GM18909 (cell line): ENCODE data around the gene COX14.
A peak's percentile ranks its signal among the peaks of the same experiment; 100 is the strongest.
"Not testable (repeated sequence)": the region's sequence is repeated elsewhere in the genome, so short reads cannot be mapped to it uniquely, and the experiment has no call there.

Experiments
- ATAC-seq: cut with Tn5 transposase; IDR thresholded peaks from one replicate; pipeline ENCODE4 v1.9.1; 2021; ENCODE audit warnings: mild to moderate bottlenecking; ENCODE audit not compliant: unreplicated experiment, poor library complexity

COX14 gene

DNA sequence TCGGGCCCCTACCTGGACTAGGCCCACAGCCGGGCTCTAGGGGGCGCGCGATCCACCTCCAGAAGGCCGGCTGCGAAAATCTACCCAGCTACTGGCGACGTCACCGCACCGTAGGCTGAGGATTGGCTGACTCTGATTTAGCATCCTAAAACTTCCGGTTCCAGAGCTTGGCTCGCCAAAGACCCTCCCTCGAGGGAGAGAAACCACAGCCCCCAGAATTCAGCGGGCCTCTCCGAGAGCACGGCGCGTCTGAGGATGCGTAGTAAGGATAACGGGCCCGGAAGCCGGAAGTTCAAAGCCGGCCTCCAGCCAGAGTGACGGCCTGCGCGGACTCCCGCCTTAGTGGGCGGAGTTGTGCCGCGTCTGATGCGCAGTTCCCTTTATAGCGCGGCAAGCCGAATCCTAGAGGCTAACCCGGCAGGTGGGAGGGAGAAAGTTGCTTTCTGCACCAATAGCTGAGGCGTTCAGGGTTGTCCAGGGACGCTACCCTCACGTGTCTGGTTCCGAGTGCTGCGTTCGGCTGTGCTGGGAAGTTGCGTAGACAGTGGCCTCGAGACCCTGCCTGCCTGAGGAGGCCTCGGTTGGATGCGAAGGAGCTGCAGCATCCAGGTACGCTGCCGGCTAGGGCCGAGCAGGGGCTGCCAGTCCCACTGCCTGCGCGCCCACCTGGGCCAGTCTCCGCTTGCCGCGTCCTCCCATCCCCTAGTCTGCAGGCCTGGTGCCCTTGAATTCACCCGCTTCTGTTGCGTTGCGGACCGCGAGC, at the start of gene COX14:
Gene COX14, plus strand, starts transcription at position 544 of the 763 bp plus-strand sequence. CDS start 7,808 bp downstream, outside the sequence.
- peak; percentile 81 for ATAC-seq

DNA sequence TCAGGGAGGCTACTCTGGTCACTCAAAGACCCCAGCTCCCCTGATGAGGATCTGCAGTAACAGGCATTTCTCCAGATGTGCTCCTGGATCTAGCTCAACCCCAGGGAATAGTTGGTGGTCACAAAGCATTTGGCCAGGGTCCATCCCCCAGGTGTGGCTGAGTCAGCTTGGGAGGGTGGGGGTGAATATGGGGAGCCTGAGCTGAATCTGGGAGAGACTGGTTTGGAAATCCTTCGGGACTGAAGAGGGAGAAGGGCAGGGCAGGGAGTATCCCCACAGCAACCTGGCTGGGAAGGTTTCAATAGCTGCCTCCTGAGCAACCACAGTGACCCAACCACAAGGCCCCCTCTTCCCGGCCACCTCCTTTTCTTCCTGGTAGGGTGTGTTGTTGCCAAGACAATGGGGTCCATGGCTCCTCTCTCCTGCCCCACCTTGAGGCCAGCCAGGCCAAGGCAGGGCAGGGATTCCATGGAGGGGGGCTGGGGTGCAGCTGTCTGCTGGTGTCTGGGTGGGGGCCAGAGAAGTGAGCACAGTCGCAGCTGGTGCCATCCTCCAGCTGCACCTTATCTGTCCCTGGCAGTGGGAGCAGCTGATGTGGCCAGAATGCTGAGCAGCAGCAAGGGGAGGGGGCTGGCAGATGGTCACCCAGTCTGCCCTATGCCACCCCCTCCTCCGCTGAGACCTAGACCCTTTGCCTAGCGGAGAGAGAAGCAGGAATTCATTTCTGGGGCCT, 49.1 kb upstream of the COX14 start:
- no peak for ATAC-seq

DNA sequence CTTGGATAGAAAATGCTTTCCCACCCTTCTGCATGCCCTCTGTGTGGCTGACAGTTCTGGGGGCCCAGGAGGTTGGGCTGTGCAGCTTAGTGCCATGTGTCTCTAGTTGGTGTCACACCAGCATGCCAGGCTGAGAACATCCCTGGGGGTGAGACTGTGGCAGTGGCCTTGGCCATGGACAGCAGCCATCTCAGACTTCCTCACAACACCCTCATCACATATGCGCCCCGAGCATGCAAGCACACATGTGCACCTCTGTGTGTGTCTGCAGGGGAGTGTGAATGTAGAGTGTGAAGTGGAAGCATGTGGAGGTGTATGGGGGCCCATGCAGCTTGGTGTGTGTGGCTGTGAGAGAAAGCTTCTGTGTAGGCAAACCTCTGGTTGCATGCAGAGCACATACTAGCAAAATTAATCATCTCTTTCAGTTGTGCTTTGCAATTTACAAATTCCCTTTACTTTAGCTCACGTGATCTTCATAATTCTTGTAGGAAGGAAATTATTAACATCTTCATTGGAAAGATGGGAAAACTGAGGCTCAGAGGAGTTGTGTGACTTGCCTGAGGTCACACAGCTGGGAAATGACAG, 46.2 kb upstream of the COX14 start:
- ATAC-seq: no peak

DNA sequence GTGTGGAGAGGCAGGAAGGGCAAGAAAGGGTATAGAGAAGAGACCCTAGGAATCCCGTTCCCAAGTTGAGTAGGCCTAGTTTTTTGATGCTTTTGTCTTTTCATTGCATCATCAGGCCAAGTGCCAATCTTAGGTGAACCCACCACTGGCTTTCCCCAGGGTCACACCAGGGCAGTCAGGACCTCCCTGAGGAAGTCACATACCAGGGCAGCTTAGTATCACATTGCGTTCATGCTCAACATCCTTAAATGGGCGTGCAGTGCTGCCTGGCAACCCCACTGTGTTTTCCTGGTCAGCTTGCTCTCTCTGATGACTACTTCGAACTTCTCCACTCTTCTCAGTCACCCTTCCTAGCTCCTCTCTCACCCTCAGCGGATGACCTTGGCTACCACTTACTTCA, 45.6 kb upstream of the COX14 start:
- no peak for ATAC-seq

DNA sequence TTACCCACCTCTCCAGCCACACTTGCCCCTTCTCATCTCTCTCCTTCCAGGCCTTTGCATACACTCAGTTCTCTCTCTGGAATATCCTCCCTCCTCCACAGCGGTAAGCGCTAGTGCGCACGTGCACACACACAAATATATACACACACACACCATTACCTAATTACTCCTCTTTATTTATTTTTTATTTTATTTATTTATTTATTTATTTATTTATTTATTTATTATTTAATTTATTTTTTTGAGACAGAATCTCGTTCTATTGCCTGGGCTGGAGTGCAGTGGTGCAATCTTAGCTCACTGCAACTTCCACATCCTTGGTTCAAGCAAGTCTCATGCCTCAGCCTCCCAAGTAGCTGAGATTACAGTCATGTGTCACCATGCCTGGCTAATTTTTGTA, 43.0 kb upstream of the COX14 start:
- no peak for ATAC-seq

DNA sequence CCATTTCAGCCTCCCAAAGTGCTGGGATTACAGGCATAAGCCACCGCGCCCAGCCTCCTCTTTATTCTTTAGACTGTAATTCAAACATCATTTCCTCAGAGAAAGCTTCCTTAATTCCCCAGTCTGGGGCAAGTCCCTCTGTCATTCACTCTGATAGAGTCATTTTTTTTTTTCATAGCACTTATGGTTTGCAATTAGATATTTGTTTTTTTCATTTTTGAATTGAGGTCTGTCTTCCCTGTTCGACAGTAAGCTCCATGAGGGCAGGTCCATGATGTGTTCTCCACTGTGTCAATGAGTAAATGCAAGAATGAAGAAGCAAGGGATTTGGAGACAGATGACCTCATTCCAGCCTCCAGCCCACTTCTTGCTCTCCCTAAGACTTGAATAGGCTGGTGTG, 42.5 kb upstream of the COX14 start:
- no peak for ATAC-seq

DNA sequence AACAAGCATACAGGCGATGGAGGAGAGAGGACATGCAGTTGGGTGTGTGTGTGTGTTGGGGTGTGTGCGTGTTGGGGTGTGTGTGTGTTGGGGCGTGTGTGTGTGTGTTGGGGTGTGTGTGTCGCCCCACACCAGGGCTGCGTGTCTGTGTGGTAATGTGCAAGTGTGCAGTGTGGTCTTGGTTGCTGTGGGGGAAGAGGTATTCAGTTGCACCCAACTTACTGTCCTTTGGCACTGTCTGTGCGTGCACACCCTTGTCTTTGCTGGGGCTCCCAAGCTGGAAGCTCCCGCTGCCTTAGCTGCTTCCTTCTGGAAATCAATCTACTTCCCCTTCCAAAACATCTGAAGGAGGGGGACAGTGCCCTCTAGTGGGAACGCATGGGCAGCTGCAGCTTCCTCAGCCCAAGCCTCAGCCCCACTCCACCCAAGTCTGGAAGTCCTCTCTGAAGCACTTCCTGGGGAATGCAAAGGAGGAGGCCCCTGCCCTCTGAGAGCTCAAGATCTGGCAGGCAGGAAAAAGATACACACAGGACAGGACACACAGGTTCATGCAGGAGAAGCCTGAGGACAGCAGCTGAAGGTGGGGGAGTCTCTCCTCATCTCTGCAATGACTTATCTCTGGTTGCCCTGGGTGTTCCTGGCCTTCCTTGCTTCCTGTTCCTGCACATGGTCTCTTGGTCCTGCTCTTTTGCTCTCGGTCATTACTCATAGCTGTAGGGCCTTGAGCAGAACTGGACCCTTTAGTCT, 41.5 kb upstream of the COX14 start:
- ATAC-seq: no peak

DNA sequence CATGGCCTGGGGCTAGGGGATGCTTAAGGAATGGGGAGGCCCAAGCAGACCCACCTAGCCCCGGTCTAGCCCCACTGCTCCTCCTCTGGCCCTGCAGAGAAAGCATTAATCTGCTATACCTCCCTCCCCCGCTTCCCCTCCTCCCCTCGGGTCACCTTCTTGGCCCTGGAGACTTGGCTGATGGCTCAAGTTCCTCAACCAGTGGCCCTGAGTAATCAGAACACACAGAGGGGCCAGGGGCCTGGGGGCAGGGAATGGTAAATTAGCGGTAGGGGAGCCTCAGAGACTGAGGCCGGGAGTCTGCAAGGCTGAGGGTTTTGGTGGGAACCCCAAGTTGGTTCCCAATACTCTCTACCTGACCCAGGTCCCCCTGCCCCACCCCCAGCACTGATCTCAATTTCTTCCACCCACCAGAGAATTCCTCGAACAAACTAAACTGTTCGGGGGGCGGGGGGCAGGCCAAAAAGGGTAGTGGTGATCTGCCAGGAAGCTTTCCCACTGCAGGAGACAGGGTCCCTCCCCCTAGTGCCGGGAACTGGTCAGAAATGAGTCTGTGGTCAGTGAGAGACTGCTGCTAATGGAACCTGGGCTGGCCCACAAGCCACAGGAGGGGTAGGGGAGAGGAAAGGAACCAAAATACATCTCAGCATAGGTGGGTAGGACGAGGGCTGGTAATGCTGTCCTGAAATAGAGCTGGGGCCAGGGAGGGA, 39.7 kb upstream of the COX14 start:
- ATAC-seq: no peak

DNA sequence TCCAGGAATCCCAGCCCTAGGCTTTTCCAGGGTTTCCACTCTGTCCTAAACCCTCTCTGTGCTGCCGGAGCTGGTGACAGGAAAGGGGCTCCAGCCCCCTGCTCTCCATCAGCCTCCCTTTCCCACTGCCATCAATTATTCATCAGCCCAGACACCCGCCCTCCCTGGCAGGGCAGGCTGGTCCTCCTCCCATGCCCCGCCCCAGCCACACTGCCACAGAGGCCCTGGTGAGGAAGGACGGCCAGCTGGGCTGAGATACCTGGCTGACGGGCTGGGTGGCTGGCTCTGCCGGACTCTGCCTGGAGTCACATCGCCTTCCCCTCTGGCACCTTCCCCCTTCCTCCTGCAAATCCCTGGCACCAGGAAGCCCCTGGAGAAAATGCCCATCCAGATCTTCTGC, 38.8 kb upstream of the COX14 start:
- no peak for ATAC-seq

DNA sequence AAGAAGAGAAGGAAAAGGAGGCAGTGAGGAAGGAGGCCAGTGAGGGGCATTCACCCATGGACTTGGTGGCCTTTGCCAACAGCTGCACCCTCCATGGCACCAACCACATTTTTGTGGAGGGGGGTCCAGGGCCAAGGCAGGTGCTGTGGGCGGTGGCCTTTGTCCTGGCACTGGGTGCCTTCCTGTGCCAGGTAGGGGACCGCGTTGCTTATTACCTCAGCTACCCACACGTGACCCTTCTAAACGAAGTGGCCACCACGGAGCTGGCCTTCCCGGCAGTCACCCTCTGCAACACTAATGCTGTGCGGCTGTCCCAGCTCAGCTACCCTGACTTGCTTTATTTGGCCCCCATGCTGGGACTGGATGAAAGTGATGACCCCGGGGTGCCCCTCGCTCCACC, 38.3 kb upstream of the COX14 start:
- no peak for ATAC-seq

DNA sequence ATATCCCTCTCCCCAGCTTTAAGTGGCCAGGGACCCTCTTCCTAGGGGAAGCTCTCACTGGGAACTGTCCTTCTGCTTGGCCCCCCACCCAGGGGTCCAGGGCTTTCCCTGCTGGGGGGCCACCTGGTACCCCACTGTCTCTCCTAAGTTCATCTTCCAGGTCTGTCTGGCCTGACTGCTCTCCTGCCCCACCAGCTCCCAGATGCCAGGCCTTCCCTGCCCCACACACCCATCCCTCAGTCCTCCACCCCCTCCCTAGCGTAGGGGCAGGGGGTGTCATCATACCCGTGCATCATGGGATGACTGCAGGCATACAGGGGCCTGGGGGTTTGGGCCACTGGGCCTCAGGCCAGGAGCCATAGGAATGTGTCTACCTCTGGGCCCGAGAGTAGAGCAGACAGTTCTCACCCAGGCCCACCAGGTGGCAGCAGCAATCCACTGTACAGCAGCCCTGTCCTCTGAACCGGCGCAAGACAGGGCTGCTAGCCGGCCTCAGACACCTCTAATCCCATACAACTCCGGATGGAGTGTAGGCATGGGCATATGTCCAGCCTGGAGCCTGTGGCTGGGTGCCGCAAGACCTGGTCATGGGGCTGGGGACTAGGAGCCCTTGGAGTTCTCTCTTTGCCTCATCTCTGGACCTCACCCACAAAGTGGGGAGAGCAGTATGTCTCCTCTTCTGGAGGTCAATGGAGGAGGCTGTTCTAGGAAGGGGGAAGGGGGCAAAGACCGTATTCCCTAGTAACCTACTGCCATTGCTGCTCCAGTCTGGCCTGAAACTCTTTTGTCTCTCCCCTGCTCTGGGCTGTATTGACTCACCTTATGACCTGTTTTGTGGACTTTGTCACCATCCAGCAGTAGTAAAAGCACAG, 36.9 kb upstream of the COX14 start:
- ATAC-seq: peak; percentile 85

DNA sequence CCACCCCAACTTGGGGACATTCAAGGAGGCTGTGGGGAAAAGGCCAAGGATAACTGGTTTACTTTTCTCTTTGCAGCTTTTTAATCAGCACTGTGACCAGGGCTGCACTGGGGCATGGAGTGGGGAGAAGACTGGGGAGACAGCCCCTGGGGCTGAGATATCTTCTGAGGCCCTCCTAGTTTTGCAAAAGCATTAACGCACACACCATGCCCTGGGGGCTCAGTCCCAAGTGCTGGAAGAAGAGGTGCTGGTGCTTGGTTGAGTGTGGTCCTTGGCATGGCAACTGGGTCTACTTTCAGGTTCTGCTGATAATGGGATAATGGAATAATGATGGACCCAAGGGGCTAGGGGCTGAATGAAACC, 36.2 kb upstream of the COX14 start:
- ATAC-seq: no peak

DNA sequence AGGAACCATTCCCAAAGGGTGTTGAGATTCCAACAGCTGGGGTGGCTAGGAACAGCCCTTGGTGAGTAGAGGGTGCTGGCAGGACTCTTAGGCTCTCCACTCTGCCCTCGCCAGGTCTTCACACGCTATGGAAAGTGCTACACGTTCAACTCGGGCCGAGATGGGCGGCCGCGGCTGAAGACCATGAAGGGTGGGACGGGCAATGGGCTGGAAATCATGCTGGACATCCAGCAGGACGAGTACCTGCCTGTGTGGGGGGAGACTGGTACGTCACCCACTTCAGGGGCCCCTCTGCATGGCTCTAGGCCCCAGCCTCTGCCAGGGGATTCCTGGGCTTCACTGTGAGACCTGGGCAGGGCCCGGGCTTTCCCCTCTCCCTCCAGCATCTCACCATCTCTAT, 34.9 kb upstream of the COX14 start:
- no peak for ATAC-seq

DNA sequence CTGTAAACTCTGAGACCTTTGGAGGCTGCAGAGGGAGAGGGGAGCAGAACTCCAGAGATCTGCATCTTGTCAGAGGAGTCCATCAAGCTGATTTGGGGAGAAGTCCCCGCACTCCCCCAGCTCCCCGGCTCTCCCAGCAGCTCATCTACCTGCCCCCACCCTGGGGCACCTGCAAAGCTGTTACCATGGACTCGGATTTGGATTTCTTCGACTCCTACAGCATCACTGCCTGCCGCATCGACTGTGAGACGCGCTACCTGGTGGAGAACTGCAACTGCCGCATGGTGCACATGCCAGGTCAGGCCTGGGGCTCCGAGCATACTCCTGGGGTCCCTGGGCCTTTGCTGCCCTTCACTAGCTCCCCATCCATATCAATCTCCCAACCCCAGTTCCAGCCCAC, 33.8 kb upstream of the COX14 start:
- ATAC-seq: no peak

DNA sequence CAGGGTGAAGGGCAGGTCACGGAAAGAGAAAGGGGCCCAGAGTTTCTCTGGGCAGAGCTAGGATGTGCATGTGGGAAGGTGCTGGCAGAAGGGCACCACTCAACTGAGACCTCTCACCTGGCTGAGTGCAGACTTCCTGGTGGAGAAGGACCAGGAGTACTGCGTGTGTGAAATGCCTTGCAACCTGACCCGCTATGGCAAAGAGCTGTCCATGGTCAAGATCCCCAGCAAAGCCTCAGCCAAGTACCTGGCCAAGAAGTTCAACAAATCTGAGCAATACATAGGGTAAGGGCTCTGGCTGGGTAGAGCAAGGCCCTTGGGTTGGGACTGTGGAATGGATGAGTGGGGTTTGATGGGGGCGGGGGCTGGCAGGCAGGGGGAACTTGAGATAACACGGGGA, 32.3 kb upstream of the COX14 start:
- ATAC-seq: no peak

DNA sequence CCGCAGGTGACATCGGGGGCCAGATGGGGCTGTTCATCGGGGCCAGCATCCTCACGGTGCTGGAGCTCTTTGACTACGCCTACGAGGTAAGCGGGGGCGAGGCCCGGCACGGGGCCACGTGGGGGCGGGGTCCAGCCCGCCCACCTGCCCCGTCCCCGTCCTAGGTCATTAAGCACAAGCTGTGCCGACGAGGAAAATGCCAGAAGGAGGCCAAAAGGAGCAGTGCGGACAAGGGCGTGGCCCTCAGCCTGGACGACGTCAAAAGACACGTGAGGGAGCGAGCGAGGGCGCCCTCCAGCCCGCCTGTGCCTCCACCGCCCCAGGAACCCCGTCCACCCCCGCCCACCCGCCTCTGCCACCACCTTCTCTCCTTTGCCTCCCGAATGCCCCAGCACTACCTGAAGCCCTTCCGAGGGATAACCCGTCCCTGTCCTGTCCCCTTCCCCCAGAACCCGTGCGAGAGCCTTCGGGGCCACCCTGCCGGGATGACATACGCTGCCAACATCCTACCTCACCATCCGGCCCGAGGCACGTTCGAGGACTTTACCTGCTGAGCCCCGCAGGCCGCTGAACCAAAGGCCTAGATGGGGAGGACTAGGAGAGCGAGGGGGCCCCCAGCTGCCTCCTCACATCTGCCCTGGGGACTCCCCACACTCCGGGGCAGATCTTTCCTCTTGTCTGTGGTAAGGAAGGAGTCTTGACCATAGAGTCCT, 30.8 kb upstream of the COX14 start:
- no peak for ATAC-seq

DNA sequence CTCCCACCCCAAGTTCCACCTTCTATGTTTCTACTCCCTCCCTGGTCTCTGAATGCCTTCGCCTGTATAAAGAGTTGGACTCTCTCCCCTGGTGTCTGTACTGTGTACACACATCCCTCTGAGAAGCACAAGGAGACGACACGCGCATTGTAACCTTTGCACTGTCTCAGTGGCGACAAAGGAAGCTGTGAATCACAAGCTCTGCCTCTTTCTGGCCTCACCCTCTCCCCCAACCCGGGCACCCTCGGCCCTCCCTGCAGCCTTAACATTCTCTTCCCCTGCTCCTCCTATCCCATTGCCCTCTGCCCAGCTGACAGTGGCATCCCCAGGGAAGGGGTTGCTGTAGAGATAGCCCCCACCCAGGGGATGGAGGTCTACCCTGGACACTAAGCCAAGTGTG, 29.4 kb upstream of the COX14 start:
- no peak for ATAC-seq

DNA sequence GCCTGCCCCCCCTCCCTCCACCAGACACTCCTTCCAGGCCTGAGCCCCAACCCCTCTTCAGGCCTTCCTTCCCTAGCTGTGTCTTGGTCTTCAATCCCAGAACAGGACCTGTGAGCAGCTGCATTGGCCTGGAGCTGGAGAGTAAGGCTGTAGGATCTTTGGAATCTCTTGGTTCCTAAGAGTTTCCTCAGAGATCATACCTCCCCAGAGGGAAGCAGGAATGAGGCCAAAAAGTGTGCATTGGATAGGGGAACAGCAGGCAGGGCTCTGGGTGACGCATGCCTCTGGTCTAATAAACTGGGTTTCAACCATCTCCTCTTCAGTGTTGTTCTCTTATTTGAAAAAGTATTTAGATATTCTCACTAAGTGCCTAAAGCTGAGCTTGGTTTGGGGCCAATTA, 28.7 kb upstream of the COX14 start:
- no peak for ATAC-seq

DNA sequence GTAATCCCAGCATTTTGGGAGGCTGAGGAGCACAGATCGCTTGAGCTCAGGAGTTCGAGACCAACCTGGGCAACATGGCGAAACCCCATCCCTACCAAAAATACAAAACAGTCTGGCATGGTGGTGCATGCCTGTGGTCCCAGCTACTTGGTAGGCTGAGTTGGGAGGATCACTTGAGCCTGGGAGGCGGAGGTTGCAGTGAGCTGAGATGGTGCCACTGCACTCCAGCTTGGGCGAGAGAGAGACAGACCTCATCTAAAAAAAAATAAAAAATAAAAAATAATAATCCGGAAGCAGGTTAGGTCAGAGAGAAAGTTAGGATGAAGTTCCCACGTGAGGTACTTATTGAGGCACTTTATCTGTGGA, 27.6 kb upstream of the COX14 start:
- not testable (repeated sequence) for ATAC-seq
